Liver (tissue), 9 donors: ENCODE measurements around the gene CLEC3B. TPM values are rescaled to one million over a fixed set of nuclear protein-coding genes. Genes with fewer than 3 reads are reported as not detected.

ENCODE experiments used
- DNase-seq: peaks from one replicate; pipeline ENCODE4 v3.0.0-alpha.2; 2017; ENCODE audit warnings: low spot score
- H3K27ac ChIP-seq, 2 donors: one replicate each; pipeline ENCODE4 v1.7.0; 2013; ENCODE audit warnings: inconsistent platforms in 2 of 2, low read length in 2 of 2, control low read depth in 1 of 2, low read depth in 1 of 2, mild to moderate bottlenecking in 1 of 2
- H3K27me3 ChIP-seq, 4 donors: one replicate each; pipeline versions ENCODE4 v1.6.1 to v1.7.0; 2013; ENCODE audit warnings: low read length in 3 of 4, inconsistent platforms in 1 of 4, mild to moderate bottlenecking in 1 of 4, moderate library complexity in 1 of 4; ENCODE audit not compliant: control insufficient read depth in 4 of 4, insufficient read depth in 4 of 4
- H3K36me3 ChIP-seq, 4 donors: one replicate each; pipeline versions ENCODE4 v1.6.1 to v1.7.0; 2013; ENCODE audit warnings: low read length in 3 of 4, mild to moderate bottlenecking in 3 of 4, low read depth in 1 of 4, moderate library complexity in 1 of 4; ENCODE audit not compliant: control insufficient read depth in 4 of 4, insufficient read depth in 3 of 4
- H3K4me1 ChIP-seq, 4 donors: one replicate each; pipeline versions ENCODE4 v1.6.1 to v1.7.0; 2013; ENCODE audit warnings: low read length in 3 of 4, mild to moderate bottlenecking in 3 of 4, moderate library complexity in 1 of 4; ENCODE audit not compliant: control insufficient read depth in 4 of 4, insufficient read depth in 4 of 4
- H3K4me3 ChIP-seq, 3 donors: one replicate each; pipeline versions ENCODE4 v1.6.1 to v1.7.0; 2013; ENCODE audit warnings: low read length in 3 of 3, control low read depth in 1 of 3, low read depth in 1 of 3, mild to moderate bottlenecking in 1 of 3
- H3K9ac ChIP-seq, 2 donors: one replicate each; pipeline ENCODE4 v1.7.0; 2013; ENCODE audit warnings: low read length in 2 of 2, mild to moderate bottlenecking in 2 of 2, moderate library complexity in 2 of 2, control low read depth in 1 of 2, low read depth in 1 of 2
- H3K9me3 ChIP-seq, 4 donors: one replicate each; pipeline versions ENCODE4 v1.6.1 to v1.7.0; 2013; ENCODE audit warnings: low read length in 3 of 4; ENCODE audit not compliant: control insufficient read depth in 4 of 4
- ATF3 ChIP-seq: IDR thresholded peaks from 2 replicates; pipeline ENCODE4 v1.6.1; 2016; ENCODE audit warnings: antibody characterized with exemption
- CTCF ChIP-seq: fragments of 150-350 bp; IDR thresholded peaks from 2 replicates; pipeline ENCODE4 v1.5.1; 2017; ENCODE audit warnings: improper control_type of control experiment, low read depth, low read length; ENCODE audit not compliant: missing input control
- EGR1 ChIP-seq, 2 donors: IDR thresholded peaks; 2 replicates each; pipeline ENCODE4 v1.6.1; 2016 to 2018; ENCODE audit warnings: antibody characterized with exemption in 2 of 2, low read depth in 2 of 2
- FOXA1 ChIP-seq: IDR thresholded peaks from 2 replicates; pipeline ENCODE4 v1.6.1; 2016; ENCODE audit warnings: antibody characterized with exemption
- FOXA2 ChIP-seq: IDR thresholded peaks from 2 replicates; pipeline ENCODE4 v1.6.1; 2016; ENCODE audit warnings: antibody characterized with exemption
- GABPA ChIP-seq, 2 donors: IDR thresholded peaks in 1 of 2; conservative IDR thresholded peaks in 1 of 2; 2 replicates each; pipeline ENCODE4 v1.6.1; 2016; ENCODE audit warnings: antibody characterized with exemption in 2 of 2, mild to moderate bottlenecking in 1 of 2, moderate library complexity in 1 of 2
- HNF4A ChIP-seq, 2 donors: conservative IDR thresholded peaks; 2 replicates each; pipeline ENCODE4 v1.6.1; 2016; ENCODE audit warnings: antibody characterized with exemption in 2 of 2, mild to moderate bottlenecking in 2 of 2
- HNF4G ChIP-seq: IDR thresholded peaks from 2 replicates; pipeline ENCODE4 v1.6.1; 2016; ENCODE audit warnings: antibody characterized with exemption
- JUND ChIP-seq, 2 donors: IDR thresholded peaks; 2 replicates each; pipeline ENCODE4 v1.6.1; 2016; ENCODE audit warnings: antibody characterized with exemption in 2 of 2
- MAX ChIP-seq: IDR thresholded peaks from 2 replicates; pipeline ENCODE4 v1.6.1; 2016; ENCODE audit warnings: antibody characterized with exemption
- NR2F2 ChIP-seq: IDR thresholded peaks from 2 replicates; pipeline ENCODE4 v1.6.1; 2016; ENCODE audit warnings: antibody characterized with exemption
- RAD21 ChIP-seq, 2 donors: IDR thresholded peaks; 2 replicates each; pipeline ENCODE4 v1.6.1; 2016; ENCODE audit warnings: antibody characterized with exemption in 2 of 2, mild to moderate bottlenecking in 2 of 2
- REST ChIP-seq: IDR thresholded peaks from 2 replicates; pipeline ENCODE4 v1.6.1; 2016; ENCODE audit warnings: antibody characterized with exemption, mild to moderate bottlenecking
- RXRA ChIP-seq, 2 donors: IDR thresholded peaks; 2 replicates each; pipeline ENCODE4 v1.6.1; 2017 to 2018; ENCODE audit warnings: antibody characterized with exemption in 2 of 2, mild to moderate bottlenecking in 1 of 2
- SP1 ChIP-seq: IDR thresholded peaks from 2 replicates; pipeline ENCODE4 v1.6.1; 2018; ENCODE audit warnings: antibody characterized with exemption, mild to moderate bottlenecking
- TAF1 ChIP-seq: conservative IDR thresholded peaks from 2 replicates; pipeline ENCODE4 v1.6.1; 2016; ENCODE audit warnings: antibody characterized with exemption, mild to moderate bottlenecking
- YY1 ChIP-seq: IDR thresholded peaks from 2 replicates; pipeline ENCODE4 v1.6.1; 2016; ENCODE audit warnings: antibody characterized with exemption, mild to moderate bottlenecking
- ZBTB33 ChIP-seq: IDR thresholded peaks from 2 replicates; pipeline ENCODE4 v1.6.1; 2016; ENCODE audit warnings: antibody characterized with exemption
- WGBS: extraction: QIAGEN DNeasy Blood & Tissue Kit; methylation state at CpG from one replicate; pipeline ENCODE4 v1.1.7; 2013; 5-methylcytosine and 5-hydroxymethylcytosine counted together
- polyA plus RNA-seq, 2 donors: library from polyadenylated mRNA; stranded (reverse) in 1 of 2; unstranded in 1 of 2; fragments of 200-250 nt in 1 of 2; fragments of >200 nt in 1 of 2; fragmentation: Nextera tagmentation in 1 of 2; extraction: Ambion mirVana in 1 of 2; gene quantifications; one replicate each; pipeline versions ENCODE4 v1.2.1 to v1.2.3, GENCODE V29; 2013 to 2015
- total RNA-seq, 2 donors: library from RNA; depleted of rRNA; stranded (reverse); fragments of >200 nt; gene quantifications; one replicate each; pipeline ENCODE4 v1.2.3, GENCODE V29; 2014
- donor health status: healthy.
- donor health status: healthy.
- donor health status: healthy.
- donor health status: healthy.
- donor health status: healthy.

The CLEC3B gene
- total and polyA plus RNA-seq, 4 donors, result 7.7 to 28.8 (median 13.0) TPM

GRCh38 chr3:45001738-45002137 is 24.4 kb upstream of the CLEC3B start:
- Histone ChIP-seq H3K4me3 (no peak overlapping the region), H3K27ac (peak overlapping the region in 1 of 2 donors; percentile 40), H3K9me3 (no peaks in the 10 kb centered on the region), H3K36me3 (peaks cover 8 to 28% (median 16%) of the 10 kb centered on the region in 4 donors), H3K27me3 (no peaks in the 10 kb centered on the region), H3K9ac (no peak overlapping the region), H3K4me1 (peaks cover 4 to 10% (median 6%) of the 10 kb centered on the region in 4 donors)
- DNase-seq, result no peak
- no peak for TF ChIP-seq ZBTB33
- no peak for TF ChIP-seq SP1
- no peak for TF ChIP-seq RXRA (IDR thresholded peaks at IDR 0.05)
- TF ChIP-seq HNF4A (conservative IDR thresholded peaks at IDR 0.05), result no peak
- TF ChIP-seq TAF1, result no peak
- no peak for TF ChIP-seq MAX
- 98% methylated on average over 3 of the region's 3 CpGs for WGBS

- Histone ChIP-seq H3K27me3 (no peaks in the 10 kb centered on the region), H3K4me1 (peaks cover 0 to 6% (median 2%) of the 10 kb centered on the region in 4 donors), H3K36me3 (peaks cover 8 to 32% (median 16%) of the 10 kb centered on the region in 4 donors), H3K9me3 (no peaks in the 10 kb centered on the region), H3K27ac (peak overlapping the region in 1 of 2 donors; percentile 40), H3K9ac (no peak overlapping the region), H3K4me3 (no peak overlapping the region)
- TF ChIP-seq REST (peak; percentile 57), TAF1 (no peak), RAD21 (IDR thresholded peaks at IDR 0.05) (no peak), YY1 (peak; percentile 80), ATF3 (no peak), GABPA (IDR thresholded peaks at IDR 0.05 in 1 of 2, conservative IDR thresholded peaks at IDR 0.05 in 1 of 2) (peak in 1 of 2 donors; percentile 29), ZBTB33 (peak; percentile 44), NR2F2 (no peak), HNF4A (conservative IDR thresholded peaks at IDR 0.05) (peak; percentile 88 to 92), RXRA (IDR thresholded peaks at IDR 0.05) (peak; percentile 45 to 78), SP1 (peak; percentile 79), FOXA1 (no peak), CTCF (no peak), JUND (IDR thresholded peaks at IDR 0.05) (peak in 1 of 2 donors; percentile 71), FOXA2 (peak; percentile 45), HNF4G (peak; percentile 63), EGR1 (IDR thresholded peaks at IDR 0.05; ENCODE audit: low read depth in 2 of 2) (peak in 1 of 2 donors; percentile 56), MAX (peak; percentile 74)
- DNase-seq, result no peak
- 52% methylated on average over 2 of the region's 2 CpGs for WGBS
These were observed 23.9 kb upstream of the CLEC3B start for GRCh38 chr3:45002139-45002660.
